ENCODE measurements around the gene RENBP. TPM values are rescaled to one million over a fixed set of nuclear protein-coding genes. Genes with fewer than 3 reads are reported as not detected.
A peak's percentile ranks its signal among the peaks of the same experiment; 100 is the strongest.

RENBP gene
- total and polyA plus RNA-seq, 9 of the 15 experiments (the other 6 are each of a cell fraction or from before 2014, with no cell fraction given) = 0.07 to 14.8 (median 10.6) TPM; not detected in 1

DNA sequence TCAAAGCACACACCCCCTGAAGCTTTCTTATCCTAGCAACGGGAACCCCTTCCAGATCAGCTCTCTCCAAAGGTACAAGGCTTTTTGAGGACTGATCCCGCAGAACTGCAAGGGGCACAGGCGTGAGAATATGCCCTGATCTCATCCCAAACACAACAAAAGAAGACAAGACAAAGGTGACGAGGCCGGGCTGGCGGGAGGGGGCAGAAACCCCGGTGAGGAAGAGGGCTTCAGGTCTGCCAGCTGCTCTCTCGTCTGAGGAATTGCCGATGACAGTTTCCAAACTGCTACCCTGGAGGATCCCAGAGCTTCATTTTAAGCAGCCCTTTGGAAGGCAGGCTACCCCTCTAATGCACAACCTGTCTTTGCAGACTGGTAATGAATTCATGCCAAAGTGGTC is 23.8 kb upstream of the RENBP start:
- Histone ChIP-seq H3K4me2 (ENCODE audit: insufficient read depth, low read length) (peak overlapping the region; percentile 86), H3K36me3 (ENCODE audit: control insufficient read depth, insufficient read depth, low read length) (peaks cover 63% of the 10 kb centered on the region; the same call in 2 of the 3 replicates), H3K79me2 (ENCODE audit: control insufficient read depth, insufficient read depth, low read length) (peaks cover 87% of the 10 kb centered on the region), H3K9me3 (replicated peaks; ENCODE audit: control insufficient read depth, insufficient read depth, low read depth, low read length) (no peaks in the 10 kb centered on the region), H3K27ac (ENCODE audit: extremely low read depth, low read depth, low read length) (peak overlapping the region; percentile 74; the same call in 2 of the 3 replicates), H3K4me3 (peak overlapping the region; percentile 84; the same call in 1 of the 2 replicates), H3K9me1 (ENCODE audit: control insufficient read depth, insufficient read depth, low read length) (peaks cover 5% of the 10 kb centered on the region), H2AFZ (ENCODE audit: low read depth, low read length) (no peak overlapping the region), H3K27me3 (ENCODE audit: control insufficient read depth in 2 of 2, insufficient read depth in 2 of 2, low read length in 2 of 2) (no peaks in the 10 kb centered on the region), H3K4me1 (replicated peaks in 1 of 2; ENCODE audit: control insufficient read depth in 2 of 2, insufficient read depth in 2 of 2, low read length in 2 of 2) (peaks cover 28 to 61% of the 10 kb centered on the region in 2 experiments), H4K20me1 (replicated peaks; ENCODE audit: control insufficient read depth, insufficient read depth, low read length) (peaks cover 53% of the 10 kb centered on the region), H3K9ac (ENCODE audit: insufficient read depth in 1 of 2, low read depth in 2 of 2, low read length in 2 of 2) (peak overlapping the region; percentile 77 to 96)
- TF ChIP-seq E2F5 (CRISPR knock-in tag; IDR thresholded peaks at IDR 0.05) (no peak), ZNF280A (IDR thresholded peaks at IDR 0.05; ENCODE audit: low read depth, partially characterized antibody) (no peak), MAFK (IDR thresholded peaks at IDR 0.05; ENCODE audit: low read length) (no peak), JUNB (CRISPR knock-in tag; conservative IDR thresholded peaks at IDR 0.05) (no peak), NR2C1 (IDR thresholded peaks at IDR 0.05) (no peak), NR2C1 (tag; IDR thresholded peaks at IDR 0.05) (no peak), JUND (IDR thresholded peaks at IDR 0.05; ENCODE audit: borderline replicate concordance, low read depth, low read length) (no peak), JUND (tag; IDR thresholded peaks at IDR 0.05; ENCODE audit: borderline replicate concordance, low read depth, low read length) (no peak), NFIC (IDR thresholded peaks at IDR 0.05) (no peak), DACH1 (IDR thresholded peaks at IDR 0.05; ENCODE audit: partially characterized antibody) (no peak), GATAD2B (IDR thresholded peaks at IDR 0.05; ENCODE audit: borderline replicate concordance) (no peak), ESRRB (CRISPR knock-in tag; IDR thresholded peaks at IDR 0.05; ENCODE audit: borderline replicate concordance) (no peak), SAFB (IDR thresholded peaks at IDR 0.05; ENCODE audit: borderline replicate concordance, low read depth, low read length) (no peak), PPARD (CRISPR knock-in tag; IDR thresholded peaks at IDR 0.05) (no peak), HDAC8 (tag; IDR thresholded peaks at IDR 0.05) (no peak), IRF2 (CRISPR knock-in tag; IDR thresholded peaks at IDR 0.05) (no peak), BCL6 (CRISPR knock-in tag; IDR thresholded peaks at IDR 0.05) (no peak)
- CTCF ChIA-PET (ENCODE audit: low intra/inter-chr PET ratio) = no interaction called here
- POLR2A ChIA-PET = interaction anchor here (0.7 to 3.1 kb wide), 7 partner anchors 10 to 403 kb away, joined by 3 to 24 read pairs (median 3); no protein-coding TSS in a partner anchor
- DNase-seq (ENCODE audit: extremely low read depth in 1 of 4, low spot score in 3 of 4) (no peak), ATAC-seq (no peak), FAIRE-seq (no peak)
- no TSS peak for BruUV-seq (replicated peaks)
- intact Hi-C loops (cut with micrococcal nuclease) (no loop called here), in situ Hi-C loops (cut with MboI) (no loop called here)
- WGBS (ENCODE audit: insufficient coverage, low coverage, missing lambda C conversion rate) = 53% methylated on average over 8 of the region's 9 CpGs
